ENCODE results near the gene U2AF2. TPM values are rescaled to one million over a fixed set of nuclear protein-coding genes. Genes with fewer than 3 reads are reported as not detected.
A peak's percentile ranks its signal among the peaks of the same experiment; 100 is the strongest.
"Not testable (repeated sequence)": the region's sequence is repeated elsewhere in the genome, so short reads cannot be mapped to it uniquely, and the experiment has no call there.

The U2AF2 gene
- total RNA-seq, 2 donors from 2014 or later = 254 to 333 TPM

DNA sequence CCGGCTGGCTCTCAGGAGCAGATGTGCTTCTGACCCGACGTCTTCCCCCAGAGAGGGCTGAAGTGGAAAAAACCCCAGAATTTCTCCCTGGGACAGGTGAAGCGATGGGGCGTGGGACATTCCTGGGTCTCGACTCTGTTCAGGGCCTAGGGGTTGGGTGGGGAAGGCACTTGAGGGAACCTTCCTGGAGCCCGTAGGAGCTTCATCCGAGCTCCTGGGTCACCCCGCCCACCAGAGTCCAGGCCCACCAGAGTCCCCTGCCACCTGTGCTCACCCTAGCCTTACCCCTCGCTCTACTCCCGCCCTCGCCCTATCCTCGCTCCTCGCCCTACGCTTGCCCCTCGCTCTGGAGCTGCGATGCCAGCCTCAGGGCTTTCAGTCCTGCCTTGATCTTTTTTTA lies 43.4 kb downstream of the U2AF2 start:
- peaks cover 68% of the 10 kb centered on the region for H3K36me3 Mint-ChIP-seq (ENCODE audit: low read depth)

GRCh38 chr19:55699221-55699620 lies 44.4 kb downstream of the U2AF2 start:
- ATAC-seq (replicated peaks) = no peak
- no peaks in the 10 kb centered on the region for H3K4me1 Mint-ChIP-seq
- H3K9me3 Mint-ChIP-seq = no peaks in the 10 kb centered on the region
- H3K36me3 Mint-ChIP-seq (ENCODE audit: low read depth) = peaks cover 58% of the 10 kb centered on the region
- H3K4me3 Mint-ChIP-seq = no peak overlapping the region
- H3K27ac Mint-ChIP-seq = no peak overlapping the region
- H3K27me3 Mint-ChIP-seq = no peaks in the 10 kb centered on the region

More for the DNA sequence above, 43.4 kb downstream of the U2AF2 start:
- H3K9me3 Mint-ChIP-seq = no peaks in the 10 kb centered on the region
- H3K4me1 Mint-ChIP-seq = no peaks in the 10 kb centered on the region
- no peak overlapping the region for H3K27ac Mint-ChIP-seq
- no peak overlapping the region for H3K4me3 Mint-ChIP-seq
- H3K27me3 Mint-ChIP-seq = no peaks in the 10 kb centered on the region
- no peak for ATAC-seq (replicated peaks)

- H3K4me3 Mint-ChIP-seq = no peak overlapping the region
- no peak for ATAC-seq (replicated peaks)
- peaks cover 43% of the 10 kb centered on the region for H3K36me3 Mint-ChIP-seq (ENCODE audit: low read depth)
- H3K9me3 Mint-ChIP-seq = no peaks in the 10 kb centered on the region
- H3K4me1 Mint-ChIP-seq = no peaks in the 10 kb centered on the region
- H3K27me3 Mint-ChIP-seq = no peaks in the 10 kb centered on the region
- no peak overlapping the region for H3K27ac Mint-ChIP-seq
Measured at GRCh38 chr19:55700813-55701212, 46.0 kb downstream of the U2AF2 start.

DNA sequence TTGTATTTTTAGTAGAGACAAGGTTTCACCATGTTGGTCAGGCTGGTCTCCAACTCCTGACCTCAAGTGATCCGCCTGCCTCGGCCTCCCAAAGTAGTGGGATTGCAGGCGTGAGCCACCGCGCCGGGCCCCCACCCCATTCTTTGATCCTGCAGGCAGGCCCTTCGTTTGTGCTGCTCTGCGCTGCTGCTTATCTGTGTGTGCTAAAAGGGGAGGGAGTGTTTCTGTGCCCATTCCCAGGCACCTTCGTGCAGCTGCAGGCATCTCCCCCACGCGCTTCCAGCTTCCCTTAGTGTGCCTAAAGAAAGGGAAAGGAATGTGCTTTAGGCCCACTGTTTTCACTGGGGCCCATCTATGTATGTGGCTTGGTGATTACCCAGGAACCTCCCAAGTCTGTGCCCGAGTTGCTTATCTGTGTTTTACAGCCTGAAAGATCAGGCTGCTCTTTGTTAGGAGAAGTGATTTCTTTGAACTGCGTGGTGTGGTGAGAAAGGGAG lies 47.3 kb downstream of the U2AF2 start:
- H3K4me3 Mint-ChIP-seq = no peak overlapping the region
- no peak overlapping the region for H3K27ac Mint-ChIP-seq
- ATAC-seq (replicated peaks) = no peak
- no peaks in the 10 kb centered on the region for H3K9me3 Mint-ChIP-seq
- H3K36me3 Mint-ChIP-seq (ENCODE audit: low read depth) = peaks cover 29% of the 10 kb centered on the region
- H3K4me1 Mint-ChIP-seq = no peaks in the 10 kb centered on the region
- no peaks in the 10 kb centered on the region for H3K27me3 Mint-ChIP-seq

DNA sequence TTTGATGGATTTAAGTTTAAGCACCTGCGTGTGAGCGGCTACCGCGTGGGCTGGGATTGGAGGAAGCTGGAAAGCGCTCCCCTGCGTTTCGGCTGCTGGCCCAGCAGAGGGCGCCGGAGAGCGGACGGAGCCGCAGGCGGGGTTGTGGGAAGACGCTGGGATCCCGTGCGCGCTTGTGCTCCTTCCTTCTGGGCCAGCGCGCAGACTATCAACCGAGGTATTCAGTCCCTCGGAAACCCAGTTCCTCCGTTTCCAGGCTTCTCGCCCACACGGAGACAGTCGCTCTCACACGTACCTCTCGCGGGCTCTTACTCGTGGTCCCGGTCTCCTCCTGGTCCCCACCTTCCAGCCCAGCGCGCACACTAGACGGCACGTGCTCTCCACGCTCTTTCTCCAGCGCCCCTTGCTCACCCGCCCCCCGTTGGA lies 49.0 kb downstream of the U2AF2 start:
- H3K4me1 Mint-ChIP-seq = no peaks in the 10 kb centered on the region
- H3K4me3 Mint-ChIP-seq = no peak overlapping the region
- peak; percentile 66 for ATAC-seq (replicated peaks)
- H3K36me3 Mint-ChIP-seq (ENCODE audit: low read depth) = peaks cover 16% of the 10 kb centered on the region
- no peaks in the 10 kb centered on the region for H3K9me3 Mint-ChIP-seq
- no peaks in the 10 kb centered on the region for H3K27me3 Mint-ChIP-seq
- no peak overlapping the region for H3K27ac Mint-ChIP-seq

DNA sequence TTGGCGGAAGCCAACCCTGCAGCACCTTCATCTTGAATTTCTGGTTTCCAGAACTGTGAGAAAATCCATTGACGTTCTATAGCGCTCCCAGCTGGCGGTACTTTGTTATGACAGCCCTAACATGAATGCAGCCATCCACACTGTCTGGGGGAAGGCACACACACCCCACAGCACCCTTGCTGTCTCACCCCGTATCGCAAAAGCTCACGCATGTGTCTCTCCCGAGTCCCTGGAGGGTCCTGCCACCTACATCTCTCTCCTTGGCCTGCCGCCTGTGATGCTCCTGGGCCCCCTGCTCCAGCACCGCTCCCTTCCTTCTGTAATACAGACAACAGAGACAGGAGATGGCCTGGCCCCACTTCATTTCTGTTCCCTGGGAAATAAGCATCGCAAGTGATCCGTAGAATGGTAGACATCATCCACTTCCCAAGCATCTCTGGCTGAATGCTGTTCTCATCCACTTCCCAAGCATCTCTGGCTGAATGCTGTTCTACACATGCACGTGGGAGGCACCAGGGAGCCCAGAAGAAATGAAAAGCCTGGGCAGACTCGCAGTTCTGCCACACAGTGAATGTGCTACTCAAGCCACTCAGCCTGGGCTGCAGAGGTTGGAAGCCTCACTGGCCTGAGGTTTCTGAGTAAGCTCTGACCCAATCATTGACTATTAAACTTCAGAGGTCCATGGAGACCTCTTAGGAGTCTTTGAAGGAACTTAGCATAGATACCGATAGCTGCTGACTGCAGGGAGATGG lies 49.8 kb downstream of the U2AF2 start:
- Mint-ChIP-seq H3K27ac (no peak overlapping the region), H3K9me3 (no peaks in the 10 kb centered on the region), H3K27me3 (peaks cover 3% of the 10 kb centered on the region), H3K36me3 (ENCODE audit: low read depth) (peaks cover 9% of the 10 kb centered on the region), H3K4me3 (no peak overlapping the region), H3K4me1 (no peaks in the 10 kb centered on the region)
- ATAC-seq (replicated peaks) = no peak

GRCh38 chr19:55705972-55706371 lies 51.1 kb downstream of the U2AF2 start:
- Mint-ChIP-seq H3K27me3 (peaks cover 3% of the 10 kb centered on the region), H3K4me1 (no peaks in the 10 kb centered on the region), H3K4me3 (no peak overlapping the region), H3K9me3 (no peaks in the 10 kb centered on the region), H3K27ac (no peak overlapping the region), H3K36me3 (ENCODE audit: low read depth) (no peaks in the 10 kb centered on the region)
- no peak for ATAC-seq (replicated peaks)

DNA sequence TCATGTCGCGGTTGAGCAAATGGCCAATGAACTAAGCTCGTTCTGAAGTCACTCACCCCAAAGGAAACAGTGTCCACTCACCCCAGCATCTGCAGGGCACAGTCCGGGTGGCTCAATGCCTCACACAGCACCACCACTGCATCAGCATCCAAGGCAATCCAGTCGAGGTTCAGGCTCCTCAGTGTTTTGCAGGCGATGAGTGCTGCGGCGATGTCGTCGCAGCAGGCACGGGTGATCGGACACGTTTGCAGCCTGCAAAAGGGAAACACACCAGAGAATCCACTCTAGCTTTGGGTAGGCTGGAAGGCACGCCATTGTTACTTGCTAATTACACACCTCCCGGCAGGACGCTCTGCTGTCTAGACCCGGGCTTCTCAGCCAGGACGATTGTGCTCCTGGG lies 56.9 kb downstream of the U2AF2 start:
- Mint-ChIP-seq H3K27ac (no peak overlapping the region), H3K9me3 (peaks cover 3% of the 10 kb centered on the region), H3K4me1 (peaks cover 3% of the 10 kb centered on the region), H3K36me3 (ENCODE audit: low read depth) (no peaks in the 10 kb centered on the region), H3K27me3 (peaks cover 8% of the 10 kb centered on the region), H3K4me3 (no peak overlapping the region)
- ATAC-seq (replicated peaks) = no peak

DNA sequence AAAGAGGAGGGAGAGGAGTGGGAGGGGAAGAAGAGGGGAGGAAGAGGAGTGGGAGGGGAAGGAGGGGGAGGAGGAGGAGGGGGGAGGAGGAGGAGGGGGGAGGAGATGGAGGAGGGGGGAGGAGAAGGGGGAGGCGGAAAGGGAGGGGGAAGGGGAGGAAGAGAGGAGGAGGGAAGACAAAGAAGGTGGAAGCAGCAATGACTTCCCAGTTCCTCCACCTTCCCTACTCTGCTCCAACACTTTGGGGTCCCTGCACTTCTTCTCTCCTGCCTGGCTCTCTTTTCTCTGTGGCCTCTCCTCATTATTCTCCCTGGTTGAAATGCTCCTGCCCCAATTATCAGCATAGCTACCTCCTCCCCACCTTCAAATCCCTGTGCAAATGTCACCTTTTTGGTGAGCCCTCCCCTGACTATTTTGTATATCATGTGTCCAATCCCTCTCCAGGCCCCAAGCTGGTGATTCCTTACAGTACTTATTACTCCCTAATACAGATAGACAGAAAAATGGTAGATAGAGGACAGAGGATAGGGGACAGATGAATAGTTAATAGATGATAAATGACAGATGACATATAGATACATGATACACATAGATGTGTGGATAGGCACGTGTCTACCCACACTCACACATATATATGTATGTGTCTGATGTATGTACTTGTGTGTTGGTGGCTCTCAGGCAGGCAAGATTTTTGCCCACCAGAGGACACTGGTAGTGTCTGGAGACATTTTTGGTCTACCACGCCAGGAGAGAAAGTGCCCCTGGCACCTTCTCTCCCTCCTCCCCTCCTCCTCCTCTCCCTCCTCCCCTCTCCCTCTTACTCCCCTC lies 58.2 kb downstream of the U2AF2 start:
- Mint-ChIP-seq H3K27ac (no peak overlapping the region), H3K4me1 (peaks cover 3% of the 10 kb centered on the region), H3K4me3 (no peak overlapping the region), H3K9me3 (peaks cover 3% of the 10 kb centered on the region), H3K36me3 (ENCODE audit: low read depth) (no peaks in the 10 kb centered on the region), H3K27me3 (peaks cover 9% of the 10 kb centered on the region)
- ATAC-seq (replicated peaks) = peak; percentile 34

DNA sequence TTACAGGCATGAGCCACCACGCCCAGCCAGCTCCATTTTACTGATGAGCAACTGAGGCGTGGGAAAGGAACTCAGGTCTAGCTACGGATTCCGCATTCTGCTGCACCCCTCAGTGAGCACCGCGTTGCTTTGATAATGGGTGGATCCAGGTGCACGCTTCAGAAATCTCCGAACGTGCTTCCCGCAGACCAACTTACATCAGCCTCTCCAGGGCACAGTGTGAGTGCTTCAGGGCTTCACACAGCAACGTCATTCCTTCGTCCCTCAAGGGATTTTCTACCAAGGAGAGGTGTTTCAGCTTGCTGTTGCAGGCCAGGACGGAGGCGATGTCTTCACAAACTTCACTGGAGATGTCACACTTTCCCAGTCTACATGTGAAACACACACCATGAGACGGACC lies 61.7 kb downstream of the U2AF2 start:
- peaks cover 8% of the 10 kb centered on the region for H3K9me3 Mint-ChIP-seq
- no peak overlapping the region for H3K27ac Mint-ChIP-seq

GRCh38 chr19:55717251-55717650 lies 62.4 kb downstream of the U2AF2 start:
- H3K27ac Mint-ChIP-seq = no peak overlapping the region
- ATAC-seq (replicated peaks) = no peak
- H3K4me1 Mint-ChIP-seq = peaks cover 2% of the 10 kb centered on the region
- H3K36me3 Mint-ChIP-seq (ENCODE audit: low read depth) = no peaks in the 10 kb centered on the region
- H3K27me3 Mint-ChIP-seq = peaks cover 38% of the 10 kb centered on the region
- H3K9me3 Mint-ChIP-seq = peaks cover 12% of the 10 kb centered on the region
- H3K4me3 Mint-ChIP-seq = no peak overlapping the region

More for the DNA sequence above, 61.7 kb downstream of the U2AF2 start:
- Mint-ChIP-seq H3K36me3 (ENCODE audit: low read depth) (no peaks in the 10 kb centered on the region), H3K4me1 (peaks cover 3% of the 10 kb centered on the region), H3K27me3 (peaks cover 31% of the 10 kb centered on the region), H3K4me3 (no peak overlapping the region)
- no peak for ATAC-seq (replicated peaks)

GRCh38 chr19:55717879-55718711 lies 63.3 kb downstream of the U2AF2 start:
- H3K27ac Mint-ChIP-seq; H3K4me3 Mint-ChIP-seq; ATAC-seq (replicated peaks); H3K9me3 Mint-ChIP-seq; H3K4me1 Mint-ChIP-seq; H3K36me3 Mint-ChIP-seq (ENCODE audit: low read depth): not testable (repeated sequence)
- H3K27me3 Mint-ChIP-seq = peaks cover 41% of the 10 kb centered on the region

DNA sequence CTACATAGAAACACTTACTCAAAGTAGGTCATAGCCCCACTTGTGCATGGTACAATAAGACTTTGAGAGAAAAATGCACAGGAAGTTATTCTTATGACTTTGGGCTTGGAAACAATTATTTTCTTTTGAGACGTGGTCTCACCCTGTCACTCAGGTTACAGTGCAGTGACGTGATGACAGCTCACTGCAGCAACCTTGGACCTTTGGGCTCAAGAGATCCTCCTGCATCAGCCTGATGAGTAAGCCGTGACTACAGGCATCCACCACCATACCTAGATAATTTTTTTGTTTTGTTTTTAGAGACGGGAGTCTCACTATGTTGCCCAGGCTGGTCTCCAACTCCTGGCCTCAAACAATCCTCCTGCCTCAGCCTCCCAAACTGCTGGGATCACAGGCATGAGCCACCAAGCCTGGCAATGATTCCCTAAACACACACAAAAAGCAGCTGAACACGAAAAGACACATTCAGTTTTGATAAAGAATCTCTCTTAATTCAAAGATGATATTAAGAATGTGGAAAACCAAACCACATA lies 65.4 kb downstream of the U2AF2 start:
- no peak for ATAC-seq (replicated peaks)
- Mint-ChIP-seq H3K9me3 (peaks cover 9% of the 10 kb centered on the region), H3K36me3 (ENCODE audit: low read depth) (no peaks in the 10 kb centered on the region), H3K27me3 (peaks cover 42% of the 10 kb centered on the region), H3K4me1 (no peaks in the 10 kb centered on the region), H3K27ac (no peak overlapping the region), H3K4me3 (no peak overlapping the region)

- H3K36me3 Mint-ChIP-seq (ENCODE audit: low read depth) = no peaks in the 10 kb centered on the region
- no peaks in the 10 kb centered on the region for H3K4me1 Mint-ChIP-seq
- no peak overlapping the region for H3K4me3 Mint-ChIP-seq
- peaks cover 9% of the 10 kb centered on the region for H3K9me3 Mint-ChIP-seq
- H3K27ac Mint-ChIP-seq = no peak overlapping the region
- no peak for ATAC-seq (replicated peaks)
- peaks cover 45% of the 10 kb centered on the region for H3K27me3 Mint-ChIP-seq
Measured at GRCh38 chr19:55720801-55721200, 66.0 kb downstream of the U2AF2 start.
